HEK293 (cell line): ENCODE results near the gene RFESD.

Experiments used
- CTCF ChIA-PET: fragments of 350-600 bp; formaldehyde crosslinking; extraction: SDS; loops from one replicate; lab custom pipeline; 2021; ENCODE audit warnings: antibody characterized with exemption; lab: Yijun Ruan, JAX
- POLR2A ChIA-PET: fragments of 300-600 bp; formaldehyde crosslinking; extraction: SDS; loops from one replicate; lab custom pipeline; 2020; ENCODE audit warnings: antibody characterized with exemption, inconsistent platforms; lab: Yijun Ruan, JAX
- H3K27ac ChIP-seq: fragments of 200-500 bp; sonication (Bioruptor generic); 2 replicates; pipeline ENCODE4 v1.5.1; 2014; ENCODE audit warnings: low read depth, low read length, control low read depth, inconsistent platforms; ENCODE audit errors: extremely low read depth
- H3K36me3 ChIP-seq, 2 experiments: fragments of 200-500 bp in 1 of 2; sonication (Bioruptor generic) in 1 of 2; 1 replicate in 1 of 2; 2 replicates in 1 of 2; pipeline ENCODE4 v1.5.1; 2014 to 2017; ENCODE audit warnings: inconsistent platforms in 2 of 2, low read length in 2 of 2; ENCODE audit not compliant: control insufficient read depth in 2 of 2, insufficient read depth in 1 of 2
- H3K4me1 ChIP-seq: fragments of 200-500 bp; sonication (Bioruptor generic); 2 replicates; pipeline ENCODE4 v1.5.1; 2014; ENCODE audit warnings: mild to moderate bottlenecking, low read length, inconsistent platforms; ENCODE audit not compliant: control insufficient read depth, insufficient read depth
- H3K4me3 ChIP-seq: 2 replicates; pipeline ENCODE4 v1.5.1; 2011; ENCODE audit warnings: low read depth, mild to moderate bottlenecking, control low read depth, low read length, moderate library complexity
- H3K9me3 ChIP-seq: fragments of 200-500 bp; sonication (Bioruptor generic); 2 replicates; pipeline ENCODE4 v1.5.1; 2014; ENCODE audit warnings: low read depth, low read length, inconsistent platforms; ENCODE audit not compliant: control insufficient read depth, insufficient read depth
- GFI1B ChIP-seq: fragments of 450-650 bp; formaldehyde crosslinking; IDR thresholded peaks from 2 replicates; pipeline ENCODE4 v1.5.1; 2016; ENCODE audit warnings: missing biosample characterization, missing genetic modification characterization
- GLI4 ChIP-seq: fragments of 450-650 bp; formaldehyde crosslinking; IDR thresholded peaks from 2 replicates; pipeline ENCODE4 v1.5.1; 2016; ENCODE audit warnings: missing biosample characterization, missing genetic modification characterization
- HOXA7 ChIP-seq: sonication (generic); formaldehyde crosslinking; IDR thresholded peaks from 2 replicates; pipeline ENCODE4 v1.8.1; 2022; ENCODE audit warnings: missing genetic modification reagents, borderline replicate concordance
- KLF8 ChIP-seq: fragments of 450-650 bp; formaldehyde crosslinking; IDR thresholded peaks from 2 replicates; pipeline ENCODE4 v1.5.1; 2016; ENCODE audit warnings: missing biosample characterization, missing genetic modification characterization
- MYNN ChIP-seq: fragments of 450-650 bp; formaldehyde crosslinking; IDR thresholded peaks from 2 replicates; pipeline ENCODE4 v1.5.1; 2016; ENCODE audit warnings: missing biosample characterization, missing genetic modification characterization, borderline replicate concordance
- REST ChIP-seq: fragments of 450-650 bp; formaldehyde crosslinking; IDR thresholded peaks from 2 replicates; pipeline ENCODE4 v1.5.1; 2016; ENCODE audit warnings: missing biosample characterization, missing genetic modification characterization
- SP3 ChIP-seq: fragments of 450-650 bp; formaldehyde crosslinking; IDR thresholded peaks from 2 replicates; pipeline ENCODE4 v1.5.1; 2016; ENCODE audit warnings: missing biosample characterization, missing genetic modification characterization
- TCF7L2 ChIP-seq: IDR thresholded peaks from 2 replicates; pipeline ENCODE4 v1.6.1; 2011; ENCODE audit warnings: low read depth, mild to moderate bottlenecking, inconsistent platforms, low read length, moderate library complexity, borderline replicate concordance
- ZBTB1 ChIP-seq: fragments of 450-650 bp; formaldehyde crosslinking; IDR thresholded peaks from 2 replicates; pipeline ENCODE4 v1.5.1; 2016; ENCODE audit warnings: missing biosample characterization, missing genetic modification characterization
- ZNF146 ChIP-seq: fragments of 450-650 bp; formaldehyde crosslinking; IDR thresholded peaks from 2 replicates; pipeline ENCODE4 v1.5.1; 2016; ENCODE audit warnings: missing biosample characterization, missing genetic modification characterization
- ZNF274 ChIP-seq, 2 experiments: fragments of 200-500 bp in 1 of 2; fragments of 450-650 bp in 1 of 2; sonication (Bioruptor generic) in 1 of 2; formaldehyde crosslinking in 1 of 2; IDR thresholded peaks; 2 replicates each; pipeline versions ENCODE4 v1.5.1 to v1.6.1; 2014 to 2016; ENCODE audit warnings: borderline replicate concordance in 1 of 2, inconsistent platforms in 1 of 2, low read length in 1 of 2, missing biosample characterization in 1 of 2, missing genetic modification characterization in 1 of 2
- ZNF350 ChIP-seq: fragments of 450-650 bp; formaldehyde crosslinking; IDR thresholded peaks from 2 replicates; pipeline ENCODE4 v1.5.0; 2017; ENCODE audit warnings: missing biosample characterization, mild to moderate bottlenecking, missing genetic modification characterization
- ZNF416 ChIP-seq: fragments of 450-650 bp; formaldehyde crosslinking; IDR thresholded peaks from 2 replicates; pipeline ENCODE4 v1.5.1; 2016; ENCODE audit warnings: missing biosample characterization, missing genetic modification characterization
- ZNF518A ChIP-seq: fragments of 450-650 bp; formaldehyde crosslinking; conservative IDR thresholded peaks from 2 replicates; pipeline ENCODE4 v1.5.1; 2016; ENCODE audit warnings: low read depth, missing biosample characterization, missing genetic modification characterization
- ZNF580 ChIP-seq: fragments of 450-650 bp; formaldehyde crosslinking; IDR thresholded peaks from 2 replicates; pipeline ENCODE4 v1.5.1; 2016; ENCODE audit warnings: missing biosample characterization, missing genetic modification characterization
- ZNF585B ChIP-seq: fragments of 450-650 bp; formaldehyde crosslinking; IDR thresholded peaks from 2 replicates; pipeline ENCODE4 v1.5.1; 2016; ENCODE audit warnings: missing biosample characterization, missing genetic modification characterization
- ZNF660 ChIP-seq: fragments of 450-650 bp; IDR thresholded peaks from 2 replicates; pipeline ENCODE4 v1.5.1; 2018; ENCODE audit warnings: missing biosample characterization, mild to moderate bottlenecking, missing genetic modification characterization
- TF ChIP-seq, protein P1 (sequence below): fragments of 450-650 bp; formaldehyde crosslinking; IDR thresholded peaks from 2 replicates; pipeline ENCODE4 v1.5.0; 2017; ENCODE audit warnings: missing biosample characterization, missing genetic modification characterization, borderline replicate concordance
- TF ChIP-seq, protein P2 (sequence below): fragments of 450-650 bp; formaldehyde crosslinking; IDR thresholded peaks from 2 replicates; pipeline ENCODE4 v1.5.1; 2016; ENCODE audit warnings: missing biosample characterization, missing genetic modification characterization
- TF ChIP-seq, protein P3 (sequence below): fragments of 450-650 bp; formaldehyde crosslinking; IDR thresholded peaks from 2 replicates; pipeline ENCODE4 v1.5.1; 2016; ENCODE audit warnings: missing biosample characterization, missing genetic modification characterization

The RFESD gene

GRCh38 chr5:95689680-95690079, 43.1 kb downstream of the RFESD start:
- no peak overlapping the region for H3K4me3 ChIP-seq
- ChIA-PET CTCF (interaction anchor here (0.6 kb wide), 1 partner anchor 848 kb away, joined by 4 read pairs; no protein-coding TSS in a partner anchor), POLR2A (no interaction called here)
- H3K27ac ChIP-seq: no peak overlapping the region
- no peaks in the 10 kb centered on the region for H3K36me3 ChIP-seq
- H3K4me1 ChIP-seq: no peaks in the 10 kb centered on the region
- H3K9me3 ChIP-seq: no peaks in the 10 kb centered on the region
- TF ChIP-seq ZBTB1 (tag by site-specific recombination) (no peak), TCF7L2 (no peak), REST (tag by site-specific recombination) (no peak), ZNF518A (tag by site-specific recombination) (no peak), ZNF146 (tag by site-specific recombination) (peak; percentile 86), KLF8 (no peak), GFI1B (tag by site-specific recombination) (no peak), GLI4 (no peak), HOXA7 (no peak), ZNF585B (tag by site-specific recombination) (no peak), ZNF580 (peak; percentile 31; the same call in 1 of the 2 replicates), SP3 (no peak), MYNN (tag by site-specific recombination) (no peak), ZNF274 (IDR thresholded peaks at IDR 0.05; ENCODE audit: low read length) (no peak), ZNF274 (tag by site-specific recombination; IDR thresholded peaks at IDR 0.05; ENCODE audit: borderline replicate concordance) (no peak), ZNF416 (tag by site-specific recombination) (no peak), ZNF660 (no peak), ZNF350 (tag by site-specific recombination) (0 out of 2 replicates have a peak, but pooled peaks have one; percentile 5)
- TF ChIP-seq, protein P1, sequence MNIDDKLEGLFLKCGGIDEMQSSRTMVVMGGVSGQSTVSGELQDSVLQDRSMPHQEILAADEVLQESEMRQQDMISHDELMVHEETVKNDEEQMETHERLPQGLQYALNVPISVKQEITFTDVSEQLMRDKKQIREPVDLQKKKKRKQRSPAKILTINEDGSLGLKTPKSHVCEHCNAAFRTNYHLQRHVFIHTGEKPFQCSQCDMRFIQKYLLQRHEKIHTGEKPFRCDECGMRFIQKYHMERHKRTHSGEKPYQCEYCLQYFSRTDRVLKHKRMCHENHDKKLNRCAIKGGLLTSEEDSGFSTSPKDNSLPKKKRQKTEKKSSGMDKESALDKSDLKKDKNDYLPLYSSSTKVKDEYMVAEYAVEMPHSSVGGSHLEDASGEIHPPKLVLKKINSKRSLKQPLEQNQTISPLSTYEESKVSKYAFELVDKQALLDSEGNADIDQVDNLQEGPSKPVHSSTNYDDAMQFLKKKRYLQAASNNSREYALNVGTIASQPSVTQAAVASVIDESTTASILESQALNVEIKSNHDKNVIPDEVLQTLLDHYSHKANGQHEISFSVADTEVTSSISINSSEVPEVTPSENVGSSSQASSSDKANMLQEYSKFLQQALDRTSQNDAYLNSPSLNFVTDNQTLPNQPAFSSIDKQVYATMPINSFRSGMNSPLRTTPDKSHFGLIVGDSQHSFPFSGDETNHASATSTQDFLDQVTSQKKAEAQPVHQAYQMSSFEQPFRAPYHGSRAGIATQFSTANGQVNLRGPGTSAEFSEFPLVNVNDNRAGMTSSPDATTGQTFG (tag by site-specific recombination): no peak
- TF ChIP-seq, protein P2, sequence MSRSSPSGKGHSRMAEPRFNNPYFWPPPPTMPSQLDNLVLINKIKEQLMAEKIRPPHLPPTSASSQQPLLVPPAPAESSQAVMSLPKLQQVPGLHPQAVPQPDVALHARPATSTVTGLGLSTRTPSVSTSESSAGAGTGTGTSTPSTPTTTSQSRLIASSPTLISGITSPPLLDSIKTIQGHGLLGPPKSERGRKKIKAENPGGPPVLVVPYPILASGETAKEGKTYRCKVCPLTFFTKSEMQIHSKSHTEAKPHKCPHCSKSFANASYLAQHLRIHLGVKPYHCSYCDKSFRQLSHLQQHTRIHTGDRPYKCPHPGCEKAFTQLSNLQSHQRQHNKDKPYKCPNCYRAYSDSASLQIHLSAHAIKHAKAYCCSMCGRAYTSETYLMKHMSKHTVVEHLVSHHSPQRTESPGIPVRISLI (tag by site-specific recombination): no peak
- TF ChIP-seq, protein P3, sequence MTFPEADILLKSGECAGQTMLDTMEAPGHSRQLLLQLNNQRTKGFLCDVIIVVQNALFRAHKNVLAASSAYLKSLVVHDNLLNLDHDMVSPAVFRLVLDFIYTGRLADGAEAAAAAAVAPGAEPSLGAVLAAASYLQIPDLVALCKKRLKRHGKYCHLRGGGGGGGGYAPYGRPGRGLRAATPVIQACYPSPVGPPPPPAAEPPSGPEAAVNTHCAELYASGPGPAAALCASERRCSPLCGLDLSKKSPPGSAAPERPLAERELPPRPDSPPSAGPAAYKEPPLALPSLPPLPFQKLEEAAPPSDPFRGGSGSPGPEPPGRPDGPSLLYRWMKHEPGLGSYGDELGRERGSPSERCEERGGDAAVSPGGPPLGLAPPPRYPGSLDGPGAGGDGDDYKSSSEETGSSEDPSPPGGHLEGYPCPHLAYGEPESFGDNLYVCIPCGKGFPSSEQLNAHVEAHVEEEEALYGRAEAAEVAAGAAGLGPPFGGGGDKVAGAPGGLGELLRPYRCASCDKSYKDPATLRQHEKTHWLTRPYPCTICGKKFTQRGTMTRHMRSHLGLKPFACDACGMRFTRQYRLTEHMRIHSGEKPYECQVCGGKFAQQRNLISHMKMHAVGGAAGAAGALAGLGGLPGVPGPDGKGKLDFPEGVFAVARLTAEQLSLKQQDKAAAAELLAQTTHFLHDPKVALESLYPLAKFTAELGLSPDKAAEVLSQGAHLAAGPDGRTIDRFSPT (tag by site-specific recombination): no peak
